HG02884 (cell line): ENCODE results near the gene PTK6.
"Not testable (repeated sequence)": the region's sequence is repeated elsewhere in the genome, so short reads cannot be mapped to it uniquely, and the experiment has no call there.

Source experiments
- ATAC-seq: cut with Tn5 transposase; IDR thresholded peaks from one replicate; pipeline ENCODE4 v1.9.1; 2021; ENCODE audit warnings: mild to moderate bottlenecking, moderate library complexity; ENCODE audit not compliant: unreplicated experiment

PTK6 gene

DNA sequence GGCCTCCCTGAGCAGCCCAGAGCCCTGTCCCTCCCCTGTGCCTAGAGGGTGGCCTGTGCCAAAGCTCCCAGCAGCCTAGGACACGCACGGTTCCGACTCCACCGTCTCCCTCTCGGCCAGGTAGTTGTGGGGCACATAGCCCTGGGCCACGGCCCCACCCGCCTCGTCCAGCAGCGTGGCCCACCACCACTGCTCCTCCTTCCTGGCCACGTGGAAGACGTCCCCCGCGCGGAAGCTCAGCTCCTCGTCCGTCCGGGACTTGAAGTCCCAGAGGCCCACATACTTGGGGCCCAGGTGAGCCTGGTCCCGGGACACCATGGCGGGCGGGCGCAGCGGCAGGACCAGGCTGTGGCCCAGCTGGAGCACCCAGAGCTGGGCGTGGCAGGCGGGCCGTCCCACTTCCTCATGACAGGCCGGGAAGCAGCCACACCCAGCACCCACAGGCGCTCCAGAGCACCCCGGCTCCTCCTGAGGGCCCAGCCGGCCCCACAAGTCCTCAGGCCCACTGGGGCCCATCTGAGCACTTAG is at the start of gene PTK6:
PTK6 (minus strand) TSS at position 380 of the 528 bp plus-strand sequence; CDS start at position 318, 62 bp downstream.
- ATAC-seq, result no peak

DNA sequence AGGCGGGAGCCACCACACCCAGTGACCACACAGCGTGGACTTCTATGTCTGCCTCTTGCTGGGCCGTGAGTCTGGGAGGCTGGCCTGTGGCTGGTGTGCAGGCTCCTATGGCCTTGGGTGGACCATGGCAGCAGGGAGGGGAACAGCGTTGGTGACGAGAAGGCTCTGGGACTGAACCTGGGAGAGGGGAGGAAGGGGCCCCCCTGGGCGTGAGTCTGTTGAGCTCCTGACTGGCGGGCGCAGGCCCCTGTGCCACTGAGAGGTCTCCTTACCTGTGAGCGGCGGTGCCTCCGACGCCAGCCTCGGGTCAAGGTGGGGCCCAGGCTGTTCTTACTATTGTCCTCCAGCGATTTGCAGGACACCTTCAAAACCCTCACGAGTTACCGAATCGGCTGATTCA is 49.6 kb upstream of the PTK6 start:
- no peak for ATAC-seq

DNA sequence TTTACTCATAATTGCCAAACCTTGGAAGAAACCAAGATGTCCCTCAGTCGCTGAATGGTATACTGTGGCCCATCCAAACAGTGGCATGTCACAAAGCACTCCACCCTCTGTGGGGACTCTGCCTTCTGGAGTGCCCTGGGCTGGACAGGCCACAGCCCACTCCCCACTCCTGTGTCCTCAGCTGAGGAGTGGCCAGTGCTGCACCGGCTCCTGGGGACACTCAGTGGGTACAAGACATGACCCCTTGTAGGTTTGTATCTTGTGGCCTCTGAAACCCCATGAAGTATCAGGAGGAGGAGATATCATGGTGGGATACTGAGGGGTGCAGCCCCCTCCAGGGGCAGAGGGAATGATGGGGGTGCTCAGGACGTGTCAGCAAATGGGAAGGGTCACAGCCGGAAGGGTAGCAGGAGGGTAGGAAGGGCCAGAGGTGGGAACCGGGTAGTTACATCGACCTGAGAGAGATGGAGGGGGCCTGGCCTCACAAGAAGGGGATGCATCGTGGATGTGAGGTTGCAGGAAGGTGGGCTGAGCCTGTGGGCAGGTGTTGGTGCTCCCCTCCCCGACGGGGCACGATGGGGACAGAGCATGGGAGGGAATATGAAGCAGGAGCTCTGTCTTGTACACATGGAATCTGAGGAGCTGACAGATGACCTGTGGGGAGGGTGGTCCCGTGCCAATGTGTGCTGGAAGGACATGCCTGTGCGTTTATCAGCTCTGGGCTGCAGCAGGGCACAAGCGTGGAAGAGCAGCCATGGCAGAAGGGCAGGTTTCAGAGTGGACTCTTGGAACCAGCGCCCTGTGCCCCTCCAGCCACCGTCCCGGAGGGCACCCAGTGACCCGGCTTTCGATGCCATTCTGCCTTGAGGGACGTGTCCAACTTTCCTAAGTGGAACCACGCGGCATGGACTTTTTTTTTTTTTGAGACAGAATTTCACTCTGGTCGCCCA is 48.7 kb upstream of the PTK6 start:
- no peak for ATAC-seq

DNA sequence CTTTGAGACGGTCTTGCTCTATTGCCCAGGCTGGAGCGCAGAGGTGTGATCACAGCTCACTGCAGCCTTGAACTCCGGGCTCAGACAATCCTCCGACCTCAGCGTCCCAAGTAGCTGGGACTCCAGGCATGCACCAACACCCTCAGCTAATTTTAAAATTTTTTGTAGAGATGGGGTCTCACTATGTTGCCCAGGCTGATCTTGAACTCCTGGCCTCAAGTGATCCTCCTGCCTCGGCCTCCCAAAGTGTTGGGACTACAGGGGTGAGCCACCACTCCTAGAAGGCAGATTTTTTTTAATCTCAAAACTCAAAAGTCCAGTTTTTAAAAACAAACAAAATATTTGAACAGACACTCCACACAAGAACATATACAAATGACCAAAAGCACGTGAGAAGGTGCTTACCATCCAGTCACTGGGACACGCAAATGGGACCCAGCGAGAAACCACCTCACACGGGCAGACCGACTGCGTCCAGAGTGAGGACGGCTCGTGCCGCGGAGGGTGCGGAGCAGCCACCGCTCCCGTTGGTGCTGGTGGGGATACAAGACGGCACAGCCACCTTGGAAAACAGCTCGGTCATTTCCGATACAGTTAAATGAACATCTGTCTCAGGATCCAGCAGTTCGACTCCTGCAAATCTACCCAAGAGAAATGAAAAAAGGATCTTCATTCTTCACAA is 45.3 kb upstream of the PTK6 start:
- no peak for ATAC-seq

DNA sequence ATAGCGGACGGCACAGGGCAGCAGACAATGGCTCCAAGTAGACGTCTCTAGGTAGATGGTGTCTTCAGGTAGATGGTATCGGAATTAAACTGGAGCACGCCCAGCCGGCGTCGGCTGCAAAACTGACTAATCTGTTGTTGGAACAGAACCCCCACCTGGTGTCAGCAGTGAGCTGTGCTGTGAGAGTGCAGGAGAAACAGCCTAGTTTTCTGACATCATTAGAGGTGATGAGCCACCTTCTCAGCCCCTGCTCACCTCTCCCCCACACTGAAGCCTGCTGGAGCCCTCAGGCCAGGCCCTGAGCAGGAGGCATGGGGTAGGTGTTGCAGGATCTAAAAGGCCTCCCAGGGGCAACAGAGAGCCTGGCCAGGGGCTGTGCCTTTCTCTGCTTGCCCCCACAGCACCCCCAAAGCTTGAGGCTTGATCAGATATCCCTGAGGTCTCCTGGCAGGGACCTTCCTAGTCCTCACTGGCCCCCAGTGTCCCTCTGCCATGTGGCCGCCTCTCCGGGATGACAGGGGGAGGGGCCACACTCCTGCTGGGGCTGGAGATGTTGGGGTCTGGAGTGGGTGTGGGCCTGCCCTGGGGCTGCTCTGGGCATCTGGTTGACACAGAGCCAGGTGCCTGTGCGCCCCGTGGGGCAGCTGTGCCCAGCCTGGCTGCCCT is 43.8 kb upstream of the PTK6 start:
- ATAC-seq, result no peak

DNA sequence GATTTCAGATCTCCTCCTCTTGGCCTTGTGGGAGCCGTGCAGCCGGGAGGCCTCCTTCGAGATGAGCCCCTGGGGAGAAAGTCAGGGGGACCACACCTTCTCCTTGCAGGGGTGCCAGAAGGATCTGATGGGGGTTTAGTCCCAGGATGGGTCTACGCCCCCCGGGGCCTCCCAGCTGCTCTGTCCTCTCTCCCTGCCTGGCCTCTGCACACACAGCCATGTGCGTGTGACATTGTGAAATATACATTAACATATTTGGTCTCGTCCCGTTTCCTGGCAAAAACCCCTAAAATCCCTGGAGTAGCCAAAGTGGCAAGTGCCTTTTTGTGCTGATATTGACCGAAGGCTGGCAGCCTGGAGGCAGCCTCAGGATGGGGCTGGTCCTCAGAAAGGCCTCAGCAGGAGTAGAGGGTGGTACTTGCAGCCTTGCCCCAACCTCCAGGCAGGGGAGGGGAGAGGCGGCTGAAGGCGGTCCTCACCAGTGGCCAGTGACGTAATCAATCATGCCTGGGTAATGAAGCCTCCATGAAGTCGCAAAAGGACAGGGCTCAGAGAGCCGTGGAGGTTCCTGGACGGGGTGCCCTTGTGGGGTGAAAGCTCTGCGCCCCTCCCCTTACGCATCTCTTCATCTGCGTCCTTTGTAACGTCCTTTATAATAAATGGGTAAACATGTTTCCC is 42.0 kb upstream of the PTK6 start:
- ATAC-seq, result no peak

DNA sequence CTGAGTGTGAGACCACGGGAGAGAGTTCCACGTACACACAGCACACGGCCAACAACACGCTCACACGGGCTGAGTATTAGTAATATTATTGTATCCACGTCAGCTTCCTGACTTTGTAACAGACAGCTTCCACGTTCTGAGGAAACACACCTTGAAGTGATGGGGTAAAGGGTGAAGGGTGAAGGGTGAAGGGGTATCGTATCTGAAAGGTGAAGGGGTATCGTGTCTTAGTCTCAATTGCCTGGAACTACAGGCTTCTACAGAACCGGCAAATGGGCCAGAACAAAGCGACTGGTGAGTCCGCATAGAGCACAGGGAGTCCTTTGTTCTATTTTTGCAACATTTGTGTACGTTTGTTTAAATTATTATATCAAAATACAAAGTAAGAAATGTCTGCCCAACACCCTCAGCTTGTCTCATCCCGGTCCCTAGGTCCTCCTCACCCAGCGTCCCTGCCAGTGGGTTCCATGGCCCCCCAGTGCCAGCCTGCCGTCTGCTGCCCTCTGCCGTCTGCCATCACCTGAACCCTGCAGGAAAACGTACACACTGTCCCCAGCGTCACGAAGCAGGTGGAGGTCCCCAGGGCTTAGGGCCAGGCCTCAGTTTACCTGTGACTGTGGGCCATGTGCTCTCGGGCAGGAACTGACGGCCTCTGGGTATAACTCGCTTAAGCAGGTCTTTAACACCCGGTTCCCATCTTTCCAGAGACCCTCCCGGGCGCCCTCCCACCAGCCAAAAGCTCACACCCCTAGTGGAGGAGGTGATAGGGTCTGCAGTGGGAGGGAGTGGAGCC is 41.2 kb upstream of the PTK6 start:
- no peak for ATAC-seq

DNA sequence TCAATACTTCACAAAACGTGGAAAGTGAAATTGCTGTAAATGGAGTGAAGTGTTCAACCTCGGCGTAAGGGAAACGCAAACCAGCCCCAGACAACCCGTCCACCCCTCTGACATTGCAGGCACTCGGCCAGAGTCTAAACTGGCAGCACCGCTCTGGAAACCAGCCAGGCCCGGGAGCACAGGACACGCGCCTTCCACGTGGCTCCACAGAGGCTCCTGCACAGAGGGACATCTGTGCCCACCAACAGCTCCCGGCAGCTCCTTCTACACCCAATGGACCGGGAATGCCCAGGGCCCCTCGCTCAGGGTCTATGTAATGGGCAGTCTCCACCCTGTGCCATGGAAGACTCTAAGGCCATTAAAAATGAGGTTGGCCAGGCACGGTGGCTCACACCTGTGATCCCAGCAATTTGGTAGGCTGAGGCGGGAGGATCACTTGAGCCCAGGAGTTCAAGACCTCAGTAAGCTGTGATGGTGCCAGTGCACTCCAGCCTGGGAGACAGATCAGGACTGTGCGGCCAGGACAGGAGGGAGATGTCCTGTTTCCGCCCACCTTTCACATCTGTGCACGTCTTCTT is 40.2 kb upstream of the PTK6 start:
- no peak for ATAC-seq

DNA sequence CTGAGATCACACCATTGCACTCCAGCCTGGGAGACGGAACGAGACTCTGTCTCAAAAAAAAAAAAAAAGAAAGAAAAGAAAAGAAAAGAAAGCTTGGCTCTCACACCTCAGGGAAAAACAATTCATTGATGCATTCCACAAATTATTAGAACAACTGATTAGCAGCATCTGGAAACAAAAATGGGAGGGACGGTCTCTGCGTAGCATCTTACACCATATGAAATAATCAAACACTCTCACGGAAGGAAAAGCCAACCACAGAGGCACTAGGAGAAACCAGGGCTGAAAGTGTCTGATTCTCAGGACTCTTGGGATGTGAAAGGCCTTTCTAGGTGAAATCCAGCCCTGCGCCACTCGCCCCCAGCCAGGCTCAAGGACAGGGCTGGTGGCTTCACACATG is 39.1 kb upstream of the PTK6 start:
- ATAC-seq, result no peak

DNA sequence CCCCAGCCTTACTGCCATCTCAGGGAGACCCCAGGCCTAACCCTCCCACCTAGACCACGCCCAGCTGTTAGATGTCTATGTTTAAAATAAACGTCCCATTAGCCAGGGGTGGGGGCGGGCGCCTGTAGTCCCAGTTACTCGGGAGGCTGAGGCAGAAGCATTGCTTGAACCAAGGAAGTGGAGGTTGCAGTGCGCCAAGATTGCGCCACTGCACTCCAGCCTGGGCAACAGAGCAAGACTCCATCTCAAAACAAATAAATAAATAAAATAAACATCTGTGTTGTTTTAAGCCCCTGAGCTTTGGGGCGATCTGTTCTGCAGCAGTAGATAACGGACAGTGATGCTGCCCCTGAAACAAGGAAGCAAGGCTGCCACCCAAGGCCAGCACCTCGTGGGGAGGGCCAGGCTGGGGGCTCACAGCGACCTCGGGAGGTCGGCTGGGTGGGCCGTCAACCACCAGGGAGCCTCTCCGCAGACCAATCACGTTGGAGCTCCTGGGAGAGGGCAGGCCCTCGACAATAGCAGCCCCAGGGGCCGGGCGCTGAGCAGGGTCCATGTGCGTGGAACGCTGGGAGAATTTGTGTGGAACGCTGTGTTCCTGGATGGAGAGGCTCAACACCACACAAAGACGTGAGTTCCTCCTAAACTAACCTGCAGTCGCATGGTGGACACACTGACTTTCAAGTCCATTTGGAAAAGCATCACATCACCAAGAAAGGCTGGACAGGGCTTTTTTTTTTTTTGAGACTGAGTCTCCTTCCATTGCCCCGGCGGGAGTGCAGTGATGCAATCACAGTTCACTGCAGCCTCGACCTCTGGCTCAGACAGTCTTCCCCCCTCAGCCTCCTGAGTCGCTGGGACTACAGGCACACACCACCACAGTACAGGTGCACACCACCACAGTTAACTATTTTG is 37.9 kb upstream of the PTK6 start:
- no peak for ATAC-seq

DNA sequence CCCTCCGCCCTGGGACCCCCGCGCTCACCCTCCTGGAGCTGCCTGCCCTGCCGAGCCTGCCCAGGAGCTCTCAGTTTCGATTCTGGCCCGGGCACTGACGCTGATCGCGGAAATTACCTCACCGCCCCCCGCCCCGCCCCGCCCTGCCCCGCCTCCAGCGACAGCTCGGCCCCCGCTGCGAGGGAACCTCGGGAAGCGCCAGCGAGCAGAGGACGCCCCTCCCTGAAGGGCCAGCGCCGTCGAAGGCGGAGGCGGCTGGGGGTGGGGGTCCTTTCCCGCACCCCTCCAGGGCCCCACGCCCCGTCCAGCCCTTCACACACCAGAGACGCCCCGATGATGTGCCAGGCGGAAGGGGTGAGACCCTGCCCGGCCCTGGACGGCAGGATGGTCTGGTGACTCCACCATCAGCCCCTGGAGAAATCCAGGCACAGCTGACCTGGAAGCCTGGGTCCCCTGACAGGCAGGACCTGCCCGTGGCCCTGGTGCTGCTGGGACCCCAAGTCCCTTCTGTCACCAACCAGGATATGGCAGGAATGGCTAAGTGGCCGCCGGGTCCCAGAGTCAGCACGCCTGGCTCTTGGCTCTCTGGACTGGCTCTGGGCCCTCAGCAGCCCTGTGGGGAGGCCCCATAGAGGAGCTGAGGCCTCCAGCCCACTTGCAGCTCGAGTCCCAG is 37.1 kb upstream of the PTK6 start, which contains the start of gene HELZ2:
HELZ2 (minus strand) TSS at position 84 of the 673 bp plus-strand sequence. CDS start 1,854 bp downstream, outside the sequence.
- ATAC-seq, result no peak

DNA sequence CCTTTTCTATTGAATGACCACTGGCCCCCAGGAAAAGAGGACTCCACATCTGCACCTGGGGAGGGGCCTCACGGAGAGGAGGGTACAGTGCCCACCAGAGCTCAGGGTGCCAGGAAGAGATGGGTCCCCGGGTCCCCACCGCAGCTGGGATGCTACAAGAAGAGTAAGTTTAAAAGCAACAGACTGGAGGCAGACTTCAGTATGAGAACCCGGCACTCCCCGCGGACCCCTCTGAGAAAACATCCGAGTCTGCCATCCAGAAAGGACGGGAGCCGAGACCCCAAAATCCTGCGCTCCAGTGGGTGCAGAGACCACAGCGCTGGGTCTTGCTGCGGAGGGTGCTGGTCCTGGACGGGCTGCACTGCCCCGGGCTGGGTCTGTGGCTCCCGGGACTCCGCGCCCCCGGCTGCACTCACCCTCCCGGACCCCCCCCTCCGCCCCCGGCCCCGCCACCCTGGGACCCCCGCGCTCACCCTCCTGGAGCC is 36.5 kb upstream of the PTK6 start:
- no peak for ATAC-seq

DNA sequence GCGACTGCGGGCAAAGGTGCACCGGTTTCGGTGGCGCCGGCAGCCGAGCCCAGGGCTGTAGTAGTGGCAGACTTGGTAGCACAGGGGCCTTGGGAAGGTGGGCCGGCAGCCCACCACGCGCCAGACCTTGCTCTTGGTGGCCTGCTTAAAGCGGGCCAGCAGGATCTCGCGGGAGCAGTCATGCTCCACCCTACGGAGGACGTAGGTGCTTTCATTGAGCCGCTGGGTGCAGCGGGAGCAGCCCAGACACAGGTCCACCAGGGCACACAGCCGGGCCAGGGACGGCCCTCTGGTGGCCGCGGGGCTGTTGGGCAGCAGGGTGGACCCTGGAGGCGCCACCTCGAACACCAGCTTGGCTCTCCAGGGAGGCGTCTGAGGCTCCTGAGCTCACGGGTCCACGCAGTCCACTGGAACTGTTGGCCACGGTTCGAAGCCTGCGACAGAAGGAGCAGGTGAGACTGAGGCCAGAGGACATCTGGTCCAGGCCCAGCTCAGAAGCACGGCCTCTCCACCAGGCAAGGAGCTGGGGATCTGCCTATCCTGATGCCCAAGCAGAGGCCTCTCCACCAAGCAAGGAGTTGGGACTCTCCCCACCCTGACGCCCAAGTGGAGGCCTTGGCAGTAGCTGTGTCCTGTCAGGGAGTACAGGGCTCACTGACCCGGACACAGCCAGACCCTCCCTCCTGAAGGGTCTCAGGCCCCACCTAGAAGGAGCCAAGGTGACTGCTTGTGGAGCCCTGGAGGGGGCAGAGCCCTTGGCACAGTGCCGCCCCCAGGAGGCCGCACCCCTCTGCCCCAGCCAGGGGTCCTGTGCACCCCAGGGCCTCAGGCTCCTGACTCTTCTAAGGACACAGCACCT is 35.8 kb upstream of the PTK6 start:
- no peak for ATAC-seq

DNA sequence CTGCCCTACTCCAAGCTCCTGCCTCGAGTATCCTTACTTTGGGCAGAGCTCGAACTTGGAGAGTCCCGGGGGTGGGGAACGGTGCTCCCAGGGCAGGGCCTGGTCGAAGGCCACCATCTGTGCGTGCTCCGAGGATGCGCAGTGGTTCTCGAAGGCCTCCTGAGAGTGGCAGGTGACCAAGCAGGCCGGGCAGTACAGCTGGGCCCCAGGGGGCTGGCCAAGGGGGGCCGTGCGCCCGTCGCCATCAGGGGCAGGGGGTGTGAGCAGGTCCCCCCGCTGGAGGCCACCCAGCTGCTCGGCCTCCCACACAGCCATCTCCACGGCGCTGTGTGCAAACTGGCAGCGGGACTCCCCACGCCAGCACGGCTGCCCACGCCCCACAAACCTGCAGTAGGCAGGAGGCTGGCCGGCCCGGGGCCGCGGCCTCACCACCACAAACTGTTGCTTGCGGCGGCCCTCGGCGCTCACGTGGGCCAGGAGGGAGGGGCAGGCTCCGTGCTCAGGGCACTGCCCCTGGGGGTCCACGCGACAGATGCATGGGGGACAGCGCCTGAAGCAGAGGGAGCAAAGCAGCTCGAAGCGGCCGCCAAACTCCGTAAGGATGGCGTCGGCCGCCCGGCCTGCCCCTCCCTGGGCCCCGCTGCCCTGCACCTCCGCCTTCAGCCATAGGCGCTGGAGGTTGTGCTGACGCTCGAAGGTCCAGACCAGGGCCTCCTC is 35.1 kb upstream of the PTK6 start:
- ATAC-seq, result no peak

DNA sequence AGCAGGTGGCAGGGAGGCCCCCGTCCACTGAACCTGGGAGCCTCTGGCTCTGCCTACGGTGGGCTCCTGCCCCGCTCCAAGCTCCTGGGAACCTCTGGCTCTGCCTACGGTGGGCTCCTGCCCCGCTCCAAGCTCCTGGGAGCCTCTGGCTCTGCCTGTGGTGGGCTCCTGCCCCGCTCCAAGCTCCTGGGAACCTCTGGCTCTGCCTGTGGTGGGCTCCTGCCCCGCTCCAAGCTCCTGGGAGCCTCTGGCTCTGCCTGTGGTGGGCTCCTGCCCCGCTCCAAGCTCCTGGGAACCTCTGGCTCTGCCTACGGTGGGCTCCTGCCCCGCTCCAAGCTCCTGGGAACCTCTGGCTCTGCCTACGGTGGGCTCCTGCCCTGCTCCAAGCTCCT is 33.9 kb upstream of the PTK6 start:
- ATAC-seq, result not testable (repeated sequence)
